Measurements from ENCODE around the gene VAV3.
"Not testable (repeated sequence)": the region's sequence is repeated elsewhere in the genome, so short reads cannot be mapped to it uniquely, and the experiment has no call there.

VAV3 gene

DNA sequence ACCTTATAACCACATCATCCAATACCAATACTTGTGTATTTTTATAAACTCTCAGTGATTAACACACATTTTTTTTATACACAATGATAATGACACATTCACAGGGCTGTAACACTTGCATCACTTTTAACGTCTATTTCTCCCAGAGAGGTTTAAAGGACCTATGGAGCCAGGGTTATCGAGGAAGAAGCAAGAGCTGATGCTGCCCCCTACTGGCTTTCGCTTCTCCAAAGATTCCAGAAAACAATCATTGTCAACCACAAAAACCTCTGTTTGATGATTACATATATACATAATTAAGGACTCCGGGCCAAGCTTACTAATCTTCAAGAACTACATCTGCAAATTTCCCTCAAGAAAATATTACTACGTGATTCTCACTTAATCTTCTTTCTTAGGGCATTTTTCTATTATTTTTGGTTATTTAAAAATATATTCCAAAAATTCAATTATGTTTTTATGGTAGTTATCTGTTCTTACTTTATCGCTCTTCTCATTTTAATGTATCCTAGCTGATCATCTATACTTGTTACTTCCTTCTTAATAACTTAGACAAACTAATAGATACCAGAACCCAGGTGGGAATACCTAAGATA, 214.5 kb downstream of the VAV3 start:
- DNase-seq (ENCODE audit: extremely low spot score): peak; percentile 21

GRCh38 chr1:107748531-107748930, 216.4 kb downstream of the VAV3 start:
- TF ChIP-seq CTCF (IDR thresholded peaks at IDR 0.05; ENCODE audit: control extremely low read depth, extremely low read depth, low read depth, missing control alignments): no peak
- no peak for DNase-seq (ENCODE audit: extremely low spot score)
- ChIA-PET CTCF (interaction anchor here (0.9 to 1.4 kb wide), 2 partner anchors 10 to 34 kb away, joined by 3 to 4 read pairs; no protein-coding TSS in a partner anchor), POLR2A (no interaction called here)

More for the DNA sequence above, 214.5 kb downstream of the VAV3 start:
- POLR2A ChIA-PET: no interaction called here
- CTCF ChIA-PET: interaction anchor here (1.2 to 2.3 kb wide), 10 partner anchors 9 to 375 kb away, joined by 3 to 7 read pairs (median 4); no protein-coding TSS in a partner anchor
- peak; percentile 44 for TF ChIP-seq CTCF (IDR thresholded peaks at IDR 0.05; ENCODE audit: control extremely low read depth, extremely low read depth, low read depth, missing control alignments)

- DNase-seq (ENCODE audit: extremely low spot score): no peak
- POLR2A ChIA-PET: no interaction called here
- no peak for TF ChIP-seq CTCF (IDR thresholded peaks at IDR 0.05; ENCODE audit: control extremely low read depth, extremely low read depth, low read depth, missing control alignments)
- CTCF ChIA-PET: interaction anchor here (1.0 to 1.3 kb wide), 2 partner anchors 10 to 384 kb away, joined by 3 read pairs; no protein-coding TSS in a partner anchor
Measured at GRCh38 chr1:107741242-107741641, 223.7 kb downstream of the VAV3 start.

- ChIA-PET POLR2A (no interaction called here), CTCF (interaction anchor here (0.9 to 1.3 kb wide), 3 partner anchors 9 to 385 kb away, joined by 3 read pairs; no protein-coding TSS in a partner anchor)
- no peak for TF ChIP-seq CTCF (IDR thresholded peaks at IDR 0.05; ENCODE audit: control extremely low read depth, extremely low read depth, low read depth, missing control alignments)
- DNase-seq (ENCODE audit: extremely low spot score): no peak
Measured at GRCh38 chr1:107740579-107740978, 224.4 kb downstream of the VAV3 start.

GRCh38 chr1:107739651-107740050, 225.3 kb downstream of the VAV3 start:
- ChIA-PET CTCF (interaction anchor here (1.3 to 1.5 kb wide), 2 partner anchors 12 to 43 kb away, joined by 3 to 4 read pairs; no protein-coding TSS in a partner anchor), POLR2A (no interaction called here)
- DNase-seq (ENCODE audit: extremely low spot score): no peak
- TF ChIP-seq CTCF (IDR thresholded peaks at IDR 0.05; ENCODE audit: control extremely low read depth, extremely low read depth, low read depth, missing control alignments): no peak

DNA sequence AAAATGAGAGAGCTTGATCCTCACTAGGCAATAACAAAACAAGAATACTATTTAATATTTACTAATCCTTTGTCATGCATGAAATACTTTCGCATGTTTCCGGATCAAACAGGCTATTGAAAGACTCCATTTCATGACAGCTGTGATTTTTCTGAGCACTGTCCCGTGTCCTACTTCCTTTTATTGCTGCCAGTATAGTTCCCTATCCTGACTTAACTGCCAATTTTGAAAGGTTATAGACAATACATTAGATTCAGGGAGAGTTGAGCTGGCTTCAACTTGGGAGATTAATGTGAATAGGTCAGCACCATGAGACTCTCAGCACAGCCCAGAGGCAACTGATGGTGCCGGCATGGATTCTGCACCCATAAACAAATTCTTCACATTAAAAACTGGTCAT, 225.8 kb downstream of the VAV3 start:
- no peak for DNase-seq (ENCODE audit: extremely low spot score)
- ChIA-PET CTCF (interaction anchor here (1.2 to 1.5 kb wide), 2 partner anchors 9 to 43 kb away, joined by 3 to 4 read pairs; no protein-coding TSS in a partner anchor), POLR2A (no interaction called here)
- no peak for TF ChIP-seq CTCF (IDR thresholded peaks at IDR 0.05; ENCODE audit: control extremely low read depth, extremely low read depth, low read depth, missing control alignments)

- POLR2A ChIA-PET; CTCF ChIA-PET; DNase-seq (ENCODE audit: extremely low spot score): not testable (repeated sequence)
Measured at GRCh38 chr1:107733401-107733800, 231.6 kb downstream of the VAV3 start.

All from GM10248 (cell line).